ENCODE data around the gene DIP2C.
"Not testable (repeated sequence)": the region's sequence is repeated elsewhere in the genome, so short reads cannot be mapped to it uniquely, and the experiment has no call there.

DIP2C gene

GRCh38 chr10:593901-594457 lies 95.5 kb downstream of the DIP2C start:
- DNase-seq, result no peak

GRCh38 chr10:593421-593820 lies 96.0 kb downstream of the DIP2C start:
- DNase-seq, result no peak

- no peak for DNase-seq
Measured at GRCh38 chr10:593016-593415, 96.5 kb downstream of the DIP2C start.

- no peak for DNase-seq
Measured at GRCh38 chr10:591646-592045, 97.8 kb downstream of the DIP2C start.

GRCh38 chr10:590721-591120 lies 98.7 kb downstream of the DIP2C start:
- no peak for DNase-seq

GRCh38 chr10:589961-590680 lies 99.3 kb downstream of the DIP2C start:
- DNase-seq, result no peak

- DNase-seq, result no peak
Measured at GRCh38 chr10:588246-589165, 101.0 kb downstream of the DIP2C start.

- DNase-seq, result no peak
Measured at GRCh38 chr10:586716-587115, 102.8 kb downstream of the DIP2C start.

- no peak for DNase-seq
Measured at GRCh38 chr10:586151-586550, 103.3 kb downstream of the DIP2C start.

- no peak for DNase-seq
Measured at GRCh38 chr10:585502-585901, 104.0 kb downstream of the DIP2C start.

GRCh38 chr10:584497-585290 lies 104.8 kb downstream of the DIP2C start:
- not testable (repeated sequence) for DNase-seq

GRCh38 chr10:583433-583832 lies 106.0 kb downstream of the DIP2C start:
- DNase-seq, result no peak

GRCh38 chr10:581776-582330 lies 107.6 kb downstream of the DIP2C start:
- no peak for DNase-seq

- no peak for DNase-seq
Measured at GRCh38 chr10:580778-581177, 108.7 kb downstream of the DIP2C start.

GRCh38 chr10:576130-576465 lies 113.4 kb downstream of the DIP2C start:
- no peak for DNase-seq

- no peak for DNase-seq
Measured at GRCh38 chr10:575402-576129, 113.9 kb downstream of the DIP2C start.

GRCh38 chr10:572696-573095 lies 116.8 kb downstream of the DIP2C start:
- DNase-seq, result no peak

GRCh38 chr10:571688-572451 lies 117.6 kb downstream of the DIP2C start:
- DNase-seq, result no peak

- DNase-seq, result no peak
Measured at GRCh38 chr10:571166-571565, 118.3 kb downstream of the DIP2C start.

GRCh38 chr10:570628-571163 lies 118.8 kb downstream of the DIP2C start:
- DNase-seq, result no peak

Measured in T-helper 2 cell (primary cell).